ENCODE results near the gene TMEM115. TPM values are rescaled to one million over a fixed set of nuclear protein-coding genes. Genes with fewer than 3 reads are reported as not detected.

TMEM115 gene
- polyA plus RNA-seq, 5 donors = 22.2 to 38.0 (median 27.5) TPM

DNA sequence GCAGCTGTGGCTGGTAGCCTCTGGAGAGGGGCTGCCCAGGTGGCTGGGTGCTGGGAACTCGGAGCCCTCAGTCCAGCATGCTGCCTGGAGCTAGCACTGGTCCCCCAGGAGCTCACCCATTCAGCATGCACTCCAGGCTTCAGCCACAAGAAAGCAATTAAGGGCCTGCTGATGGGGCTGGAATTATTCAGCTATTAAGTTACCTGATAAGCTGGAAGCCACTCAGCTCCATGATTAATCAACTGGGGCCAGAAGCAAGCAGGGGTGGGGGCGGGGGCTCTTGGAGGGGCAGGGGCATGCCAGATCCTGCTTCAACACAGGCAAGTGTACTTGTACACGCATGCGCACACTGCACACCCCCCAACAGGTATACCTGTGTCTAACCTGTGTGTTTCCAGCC lies 22.1 kb upstream of the TMEM115 start:
- no peak for DNase-seq

DNA sequence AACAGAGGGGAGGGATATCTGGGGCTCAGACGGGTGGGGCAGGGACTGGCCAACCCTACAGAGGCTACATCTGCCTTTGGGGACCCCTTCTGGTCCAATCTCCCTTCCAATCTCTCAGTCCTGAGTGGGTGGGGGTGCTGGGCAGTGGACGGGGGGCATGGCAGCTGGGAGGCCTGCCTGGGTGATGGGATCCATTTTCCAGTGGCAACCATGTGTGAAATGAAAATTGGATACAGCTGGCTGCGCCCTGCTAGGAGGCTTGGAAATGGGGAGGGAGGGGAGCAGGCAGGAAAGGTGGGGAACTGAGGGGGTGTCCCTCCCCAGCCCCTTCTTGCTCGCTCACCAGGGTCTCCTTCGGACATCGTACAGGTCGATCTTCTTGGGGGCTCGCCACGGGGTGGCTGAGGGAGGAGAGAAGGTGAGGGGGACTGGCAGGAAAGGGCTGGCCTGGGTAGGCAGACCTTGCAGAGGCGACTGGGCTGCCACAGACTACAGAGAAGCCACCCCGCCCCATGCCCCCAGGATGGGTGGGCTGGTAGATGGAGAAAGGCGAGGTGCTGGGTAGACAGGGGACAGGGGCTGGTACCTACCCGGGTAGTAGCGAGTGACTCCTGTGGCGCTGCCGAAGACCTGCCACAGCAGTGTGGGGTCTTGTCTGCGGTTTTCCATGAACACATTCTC lies 21.2 kb upstream of the TMEM115 start:
- no peak for DNase-seq

DNA sequence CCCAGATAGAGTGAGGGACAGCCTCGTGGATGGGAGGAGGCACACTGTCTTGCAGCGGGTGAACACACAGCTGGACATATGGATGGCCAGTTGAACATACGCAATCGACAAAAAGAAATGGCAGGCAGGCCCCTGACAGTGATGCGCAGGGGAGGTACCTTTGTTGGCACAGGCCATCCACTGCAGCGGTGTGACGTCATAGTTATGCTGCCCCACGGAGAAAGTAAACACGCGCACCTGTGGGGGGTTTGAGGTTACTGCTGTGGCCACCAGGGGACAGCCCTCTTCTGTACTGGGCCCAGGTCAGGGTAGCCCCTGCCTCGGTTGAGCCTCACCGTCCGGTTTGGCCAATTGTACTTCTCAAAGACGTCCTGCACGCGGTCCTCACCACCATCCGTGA lies 19.4 kb upstream of the TMEM115 start:
- DNase-seq = no peak

DNA sequence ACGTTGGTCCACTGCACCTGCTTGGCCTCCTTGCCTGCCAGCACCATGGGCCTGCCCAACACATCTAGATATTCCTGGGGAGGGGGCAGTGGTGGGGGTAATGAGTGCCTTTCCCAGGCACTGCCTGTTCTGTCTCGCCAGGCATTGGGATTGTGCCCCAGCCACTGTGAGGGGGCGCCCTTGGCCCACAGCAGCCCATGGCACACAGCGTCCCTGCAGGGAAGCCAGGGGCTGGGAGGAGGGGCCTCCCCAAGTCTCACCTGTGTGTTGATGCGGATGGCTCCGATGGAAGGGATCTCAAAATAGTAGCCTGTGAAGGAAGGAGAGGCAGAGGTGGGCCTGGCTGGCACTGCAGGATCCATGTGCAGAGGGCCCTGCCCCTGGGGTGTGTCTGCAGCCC lies 18.7 kb upstream of the TMEM115 start:
- DNase-seq = no peak

DNA sequence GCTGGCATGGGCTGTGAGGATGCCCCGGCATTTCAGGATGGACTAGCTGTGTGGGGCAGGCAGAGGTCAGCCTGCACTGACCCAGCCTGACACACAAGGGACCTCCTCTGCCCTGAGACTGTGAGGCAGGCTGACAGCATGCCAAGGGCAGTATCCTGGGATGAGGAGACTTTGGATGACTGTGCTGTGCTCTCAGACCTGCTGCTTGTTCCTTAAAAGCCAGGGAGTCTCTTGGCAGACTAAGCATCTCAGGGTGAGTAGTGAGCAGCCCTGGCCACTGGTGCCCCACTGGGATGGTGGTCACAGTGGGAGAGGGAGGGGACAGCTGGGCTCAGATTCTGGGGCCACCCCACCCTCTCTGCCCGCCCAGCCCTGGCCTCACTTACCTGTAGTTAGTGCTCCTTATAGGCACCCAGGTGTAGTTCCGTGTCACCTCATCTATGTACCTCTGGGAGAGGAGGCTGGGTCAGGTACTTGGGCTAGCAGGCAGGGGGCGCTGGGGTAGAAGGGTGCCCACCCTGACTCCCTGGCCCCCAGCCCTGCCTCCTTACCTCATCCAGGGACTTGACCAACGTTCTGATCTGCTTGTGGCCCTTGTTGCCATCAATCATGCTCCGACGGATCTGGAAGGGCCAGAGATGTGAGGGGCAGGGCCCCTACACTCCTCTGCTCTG lies 16.1 kb upstream of the TMEM115 start:
- DNase-seq = no peak

DNA sequence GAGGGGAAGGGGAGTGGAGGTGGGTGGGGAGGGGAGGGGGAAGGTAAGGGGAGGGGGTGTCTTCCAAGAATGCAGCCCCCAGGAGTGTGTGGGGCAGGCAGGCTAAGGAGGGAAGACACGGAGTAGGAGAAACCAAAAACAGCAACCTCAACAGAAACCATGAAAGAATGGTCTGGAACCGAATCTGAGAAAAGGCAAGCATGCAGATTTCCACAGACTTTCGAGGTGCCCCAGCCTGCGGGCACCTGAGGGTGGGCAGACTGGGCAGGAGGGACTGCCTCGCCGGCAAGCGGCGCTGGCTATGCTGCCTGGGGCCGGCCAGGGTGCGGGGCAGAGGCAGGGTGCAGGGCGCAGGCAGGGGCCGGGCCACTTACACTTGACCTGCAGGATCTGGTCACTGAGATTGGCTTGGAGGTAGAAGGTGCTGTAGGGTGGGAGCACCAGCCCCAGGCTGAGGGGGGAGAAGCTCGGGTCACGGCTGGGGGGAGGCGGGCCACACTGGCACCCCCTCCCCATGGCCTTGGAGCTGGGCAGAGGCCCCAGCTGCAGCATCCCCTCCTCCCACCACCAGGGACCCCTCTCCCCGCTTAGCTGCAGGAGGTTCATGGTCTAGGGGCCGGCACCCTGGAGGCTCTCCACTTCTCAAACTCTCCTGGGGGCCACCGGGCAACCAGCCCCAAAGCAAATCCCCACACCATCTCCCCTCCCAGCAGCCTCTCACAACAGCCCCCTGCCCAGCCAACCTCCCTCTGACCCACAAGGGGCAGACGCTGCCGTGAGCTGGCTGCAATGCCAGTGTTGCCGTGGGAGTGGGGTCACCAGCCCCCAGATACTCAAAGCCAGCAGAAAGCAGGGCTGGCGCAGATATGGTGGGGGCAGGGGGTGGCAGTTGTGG lies 15.3 kb upstream of the TMEM115 start:
- no peak for DNase-seq

DNA sequence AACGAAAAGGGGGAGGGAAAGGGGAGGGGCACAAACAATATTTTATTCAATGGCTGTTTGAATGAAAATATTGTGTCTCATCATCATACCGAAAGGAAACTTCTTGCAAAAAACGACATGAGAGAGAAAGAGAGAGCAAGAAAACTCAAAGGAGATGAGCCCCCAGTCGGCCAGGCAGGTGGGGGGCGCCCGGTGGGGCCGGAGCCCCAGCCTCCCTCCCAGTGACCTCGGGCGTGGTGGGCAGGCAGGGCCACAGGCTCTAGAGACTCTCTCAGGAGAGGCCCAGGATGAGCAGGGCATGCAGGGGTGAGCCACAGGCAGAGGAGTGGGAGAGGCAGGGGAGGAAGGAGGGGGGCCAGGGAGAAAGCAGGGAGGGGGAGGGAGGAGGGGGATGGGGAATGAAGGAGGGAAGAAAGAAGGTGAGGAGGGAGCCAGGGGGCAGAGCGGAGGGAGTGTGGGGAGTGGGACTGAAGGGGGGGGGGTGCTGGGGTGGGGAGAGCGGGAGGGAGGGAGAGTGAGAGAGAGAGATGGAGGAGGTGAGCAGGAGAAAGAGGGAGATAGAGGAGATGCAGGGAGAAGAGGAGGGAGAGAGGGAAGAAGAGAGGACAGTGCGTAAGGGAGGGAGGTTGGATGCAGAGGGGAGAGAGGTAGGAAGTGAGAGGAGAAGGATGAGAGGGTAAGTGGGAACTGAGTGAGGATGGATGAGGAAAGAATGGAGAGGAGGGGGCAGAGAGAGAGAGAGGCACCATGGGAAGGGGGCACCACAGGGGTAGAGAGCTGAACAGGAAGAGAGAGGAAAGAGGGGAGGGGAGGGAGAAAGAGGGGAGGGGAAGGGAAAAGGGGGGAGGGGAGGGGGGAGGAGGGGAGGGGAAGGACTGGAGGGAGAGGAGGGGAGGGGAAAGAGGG lies 14.1 kb upstream of the TMEM115 start:
- no peak for DNase-seq

DNA sequence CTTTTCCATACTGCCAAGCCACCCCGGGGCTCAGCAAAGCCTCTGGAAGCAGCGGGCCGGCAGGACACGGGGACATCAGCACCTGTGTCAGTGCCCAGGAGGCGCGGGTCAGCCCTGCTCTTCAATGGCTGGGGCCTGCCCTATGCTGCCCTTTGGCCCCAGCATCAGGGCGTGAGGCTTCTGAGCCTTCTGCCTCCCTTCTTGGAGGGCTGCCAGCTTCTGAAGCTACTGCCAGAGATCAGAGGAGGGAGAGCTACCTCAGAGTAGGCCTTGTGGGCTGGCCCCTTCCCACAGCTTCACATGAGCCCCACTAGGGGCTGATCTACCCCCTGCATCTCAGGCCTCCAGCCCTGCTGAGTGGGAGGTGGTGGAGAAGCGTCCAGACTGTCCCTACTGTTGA lies 13.0 kb upstream of the TMEM115 start:
- no peak for DNase-seq

DNA sequence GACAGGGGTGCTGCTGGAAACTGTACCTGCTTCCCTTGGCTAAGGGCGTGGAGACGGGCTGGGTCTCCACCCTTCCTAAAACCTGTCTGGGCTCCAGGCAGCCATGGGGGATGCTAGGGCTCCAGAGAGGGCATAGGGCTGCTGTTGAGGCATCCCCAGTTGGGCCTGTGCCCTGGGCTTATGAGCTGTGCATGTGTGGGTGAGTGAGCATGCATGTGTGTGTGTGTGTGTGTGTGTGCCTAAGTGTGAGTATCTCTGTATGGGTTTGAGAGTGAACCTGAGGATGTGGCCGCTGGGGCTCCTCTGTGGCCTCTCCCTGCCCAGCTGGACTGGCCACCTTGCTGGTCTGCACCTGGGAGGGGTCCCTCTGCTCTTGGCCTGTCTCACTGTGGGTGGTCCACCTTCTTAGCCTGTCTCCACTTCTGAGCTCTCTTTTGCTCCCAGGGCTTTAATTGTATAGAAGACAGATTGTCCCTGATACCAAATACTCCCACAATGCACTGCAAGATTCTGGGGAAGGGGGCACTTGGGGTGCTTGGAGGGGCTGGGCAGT lies 11.9 kb upstream of the TMEM115 start:
- DNase-seq = no peak

DNA sequence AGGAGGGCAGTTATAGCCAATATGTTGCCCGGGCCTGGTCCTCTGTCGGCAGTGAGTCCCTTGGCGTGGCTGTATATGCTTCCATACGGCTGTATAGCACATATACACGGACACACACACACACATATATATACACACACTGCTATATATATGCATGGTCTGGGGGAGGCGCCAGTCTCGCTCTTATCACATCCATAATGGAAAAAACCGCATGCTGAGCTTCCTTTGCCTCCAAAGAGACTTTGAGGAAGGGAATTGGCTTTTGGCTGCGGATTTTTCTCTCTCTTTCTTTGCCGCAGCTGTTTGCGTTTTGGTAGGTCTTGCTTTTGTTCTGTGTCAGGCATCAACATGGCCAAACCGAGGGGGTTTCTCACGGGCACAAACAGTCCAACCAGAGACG lies 11.3 kb upstream of the TMEM115 start:
- no peak for DNase-seq

DNA sequence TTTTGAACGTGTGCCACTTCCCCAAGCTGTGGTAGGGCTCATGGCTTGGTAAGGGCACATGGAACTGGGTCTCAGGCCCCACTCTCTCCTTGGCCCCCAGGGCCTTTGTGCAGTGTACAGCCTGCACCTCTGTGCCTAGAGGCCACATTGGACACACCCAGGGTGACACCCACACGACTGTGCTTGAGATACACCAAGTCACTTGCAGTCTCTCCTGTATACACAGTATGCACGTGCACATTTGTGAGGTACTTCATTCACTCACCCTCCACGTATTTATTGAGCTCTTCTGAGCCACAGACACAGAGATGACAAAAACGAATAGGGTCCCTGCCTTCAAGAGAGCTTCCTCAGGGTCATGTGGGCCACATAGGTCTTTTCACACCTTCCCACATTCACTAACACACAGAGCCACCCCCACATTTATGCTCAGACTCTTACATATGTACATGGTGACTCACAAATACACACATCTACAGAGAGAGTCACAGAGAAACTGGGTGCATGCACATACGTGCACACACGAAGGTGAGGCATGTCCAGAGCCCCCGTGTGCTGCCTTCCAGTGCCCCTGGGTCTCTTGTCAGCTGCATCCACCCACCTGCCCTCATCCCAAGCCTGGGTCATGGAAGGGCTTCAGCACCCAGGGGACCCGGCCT lies 9.8 kb upstream of the TMEM115 start:
- DNase-seq = no peak

DNA sequence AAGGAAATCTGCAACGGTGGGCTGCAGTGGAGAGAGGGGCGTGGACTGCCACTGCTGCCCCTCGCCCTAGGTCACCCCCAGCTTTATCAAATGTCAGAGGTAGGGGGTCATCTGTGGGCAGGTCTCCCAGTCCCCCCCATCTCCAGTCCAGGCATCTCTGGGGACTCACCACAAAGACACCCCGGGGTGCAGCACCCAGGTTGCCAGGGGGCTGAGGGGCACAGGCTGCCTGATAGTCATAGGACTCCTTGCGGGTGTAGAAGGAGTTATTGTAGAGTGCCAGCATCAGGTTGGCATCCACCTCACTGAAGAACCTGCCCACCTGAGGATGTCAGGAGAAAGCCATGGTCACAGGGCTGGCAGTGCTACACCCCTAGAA lies 6.5 kb upstream of the TMEM115 start:
- no peak for DNase-seq

DNA sequence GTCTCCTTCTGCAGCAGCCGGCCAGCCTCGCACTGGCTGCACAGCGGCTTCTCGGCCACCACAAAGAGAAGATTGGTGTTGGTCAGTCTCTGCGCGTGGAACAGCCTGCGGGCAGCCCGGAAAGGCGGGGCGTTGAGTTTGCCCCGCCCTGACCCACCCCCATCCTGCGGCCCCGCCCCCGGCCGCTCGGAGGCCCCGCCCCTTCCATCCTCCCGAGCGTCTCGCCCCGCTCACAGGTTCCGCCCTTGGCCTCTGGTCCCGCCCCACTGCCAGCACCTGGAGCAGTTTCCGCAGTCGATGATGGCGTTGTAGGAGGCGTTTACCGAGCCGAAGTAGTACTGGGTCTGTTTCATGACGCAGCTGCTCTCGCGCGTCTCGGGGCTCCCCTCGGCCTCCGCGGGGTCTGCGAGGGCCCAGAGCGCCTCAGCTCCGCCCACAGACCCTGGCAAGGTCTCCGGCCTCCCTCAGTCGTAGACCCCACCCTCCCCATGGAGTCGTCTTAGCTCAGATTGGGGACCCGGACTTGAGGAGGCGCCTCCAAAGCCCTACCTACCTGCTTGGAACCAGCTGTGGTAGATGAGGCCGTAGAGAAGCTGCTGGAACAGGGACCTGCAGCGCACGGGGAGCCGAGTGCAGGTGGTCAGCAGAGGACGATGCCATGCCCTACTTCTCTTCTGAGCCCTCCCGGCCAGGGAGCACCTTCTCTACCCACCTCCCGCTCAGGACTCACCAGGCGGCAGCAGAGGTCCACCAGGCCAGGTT lies 5.9 kb upstream of the TMEM115 start:
- DNase-seq = peak; percentile 56 to 65

DNA sequence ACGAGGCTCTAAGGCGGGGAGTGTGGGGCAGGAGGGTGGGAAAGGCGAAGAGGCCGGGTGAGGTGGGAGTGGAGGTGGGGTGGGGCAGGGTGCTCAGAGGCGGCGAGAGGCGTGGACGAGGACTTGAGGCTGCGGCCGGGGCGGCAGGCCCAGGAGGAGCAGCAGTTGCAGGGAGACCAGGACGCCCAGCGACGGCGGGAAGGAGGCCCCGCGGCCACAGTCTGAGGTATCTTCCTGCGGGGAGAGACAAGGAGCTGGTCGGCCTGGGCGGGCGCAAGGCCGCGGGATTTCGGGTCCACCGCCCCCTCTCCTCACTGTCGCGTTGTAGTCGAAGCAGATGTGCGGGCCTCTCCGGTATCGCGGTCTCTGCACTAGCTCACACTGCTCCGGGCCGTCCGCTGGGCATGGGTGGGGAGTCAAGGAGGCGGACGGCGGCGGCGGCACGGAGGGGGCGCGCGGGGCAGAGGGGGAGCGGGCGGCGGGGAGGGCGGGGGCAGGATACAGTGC lies 5.3 kb upstream of the TMEM115 start:
- no peak for DNase-seq

DNA sequence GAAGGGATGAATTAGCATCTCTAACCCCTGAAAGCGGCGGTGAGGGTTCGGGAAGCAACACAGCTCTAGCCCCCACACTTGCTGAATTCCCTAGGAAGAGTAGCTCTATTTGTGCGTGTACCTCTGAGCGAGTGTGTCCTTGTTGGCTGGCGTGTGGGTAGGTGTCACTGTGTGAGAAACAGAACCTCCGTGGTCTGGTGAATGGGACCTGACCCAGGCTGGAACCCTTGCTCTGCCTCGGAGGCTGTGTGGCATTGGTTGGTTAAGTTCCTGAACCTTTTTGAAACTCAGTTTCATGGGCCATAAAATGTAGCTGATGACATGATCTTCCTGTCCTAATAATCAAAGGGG lies 414 bp upstream of the TMEM115 start:
- no peak for DNase-seq

DNA sequence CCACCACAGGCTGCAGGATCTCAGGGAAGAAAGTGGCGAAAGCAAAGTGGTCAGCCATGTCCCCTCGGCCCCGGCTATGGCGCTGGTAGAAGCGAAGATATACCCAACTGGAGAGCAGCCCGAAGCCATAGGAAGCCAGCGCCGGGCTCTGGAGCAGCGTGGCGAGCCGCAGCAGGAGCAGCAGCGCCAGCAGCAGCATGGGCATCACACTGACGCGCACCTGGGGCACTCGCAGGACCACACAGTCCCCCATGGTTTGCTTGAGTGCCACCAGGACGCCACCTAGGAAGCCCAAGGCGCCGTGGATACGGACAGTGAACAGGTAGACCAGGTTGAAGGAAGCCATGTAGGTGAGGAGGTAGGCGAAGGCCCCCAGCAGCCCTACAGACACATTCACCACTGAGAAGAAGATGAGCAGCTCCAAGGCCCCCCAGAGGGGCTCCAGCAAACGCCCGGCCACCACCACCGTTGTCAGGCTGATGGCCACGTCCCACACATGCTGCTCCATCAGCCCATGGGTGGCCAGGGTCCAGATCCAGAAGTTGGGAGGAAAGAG lies 888 bp downstream of the TMEM115 start:
- DNase-seq = no peak

DNA sequence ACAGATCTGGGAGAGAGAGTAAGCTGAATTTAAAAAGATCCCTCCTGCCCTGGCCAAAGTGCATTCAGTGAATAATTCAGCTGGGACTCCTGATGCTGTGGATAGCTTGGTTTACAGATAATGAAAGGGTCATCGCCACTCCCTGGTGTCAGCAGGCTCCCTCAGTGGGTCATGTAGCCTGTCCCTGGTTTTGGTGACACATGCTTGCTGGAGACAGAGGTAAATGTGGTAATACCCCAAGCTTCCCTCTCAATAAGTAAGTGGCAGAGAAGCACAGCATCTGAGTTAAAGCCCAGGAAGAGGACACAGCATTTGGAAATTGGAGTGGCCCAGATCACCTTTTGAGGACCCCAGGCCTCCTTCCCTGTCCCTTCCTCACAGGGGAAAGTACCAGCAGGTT lies 1.8 kb downstream of the TMEM115 start:
- no peak for DNase-seq

DNA sequence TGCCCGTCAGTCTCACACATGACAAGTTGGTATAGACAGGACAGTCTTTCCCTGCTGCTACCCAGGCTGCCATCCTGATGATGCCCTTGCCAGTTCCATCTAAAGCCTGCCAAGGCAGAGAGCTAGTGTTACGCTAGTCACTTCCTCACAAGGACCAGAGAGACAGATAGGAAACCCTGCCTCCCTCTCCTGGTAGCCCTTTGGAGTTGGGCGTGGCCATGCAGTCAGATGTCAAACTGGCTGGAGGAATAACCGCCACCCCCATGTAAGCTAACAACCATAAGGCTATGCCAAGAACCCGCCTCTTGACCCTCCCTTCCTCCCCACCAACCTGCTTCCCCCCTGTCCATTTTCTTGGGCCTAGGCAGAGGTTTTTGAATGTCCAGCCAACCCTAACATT lies 2.8 kb downstream of the TMEM115 start:
- DNase-seq = no peak

DNA sequence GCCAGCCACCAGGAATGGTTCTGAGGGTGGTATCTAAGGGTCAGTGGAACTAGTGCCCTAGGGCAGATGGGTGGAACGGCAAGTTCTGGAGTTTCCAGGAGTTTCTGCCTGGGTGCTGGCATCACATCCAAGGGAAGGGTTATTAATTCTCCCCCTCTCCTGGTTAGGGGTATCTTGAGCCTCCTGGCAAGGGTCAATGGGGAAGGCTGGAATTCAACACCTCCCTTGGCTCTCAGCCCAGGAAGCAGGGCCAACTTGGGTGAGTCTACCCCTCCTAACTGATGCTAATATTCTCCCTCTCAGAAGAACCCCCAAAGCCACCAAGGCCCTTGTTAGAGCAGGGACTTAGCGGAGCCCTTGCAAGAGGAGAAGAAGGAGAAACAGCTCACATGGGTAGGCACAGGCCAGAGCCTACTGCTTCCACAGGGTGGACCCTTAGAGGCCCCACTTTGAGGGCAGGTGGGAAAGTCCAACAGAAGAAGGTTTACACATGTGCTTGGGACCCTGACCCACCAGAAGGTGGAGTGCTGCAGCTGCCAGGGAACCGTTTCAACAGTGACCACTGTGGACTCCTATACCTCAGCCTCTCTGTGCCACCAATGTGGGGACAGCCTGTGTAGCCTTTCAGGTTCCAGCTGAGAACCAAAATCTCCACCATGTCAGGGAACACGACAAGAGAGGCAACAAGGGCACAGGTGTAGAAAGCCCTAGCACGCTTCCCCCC lies 3.3 kb downstream of the TMEM115 start:
- no peak for DNase-seq

Measured in right lung (tissue), 5 donors.